GM21723 (cell line): ENCODE measurements around the gene IL18RAP.
A peak's percentile ranks its signal among the peaks of the same experiment; 100 is the strongest.

Experiments
- ATAC-seq: cut with Tn5 transposase; IDR thresholded peaks from one replicate; pipeline ENCODE4 v1.9.1; 2021; ENCODE audit warnings: mild to moderate bottlenecking, moderate library complexity; ENCODE audit not compliant: unreplicated experiment

IL18RAP gene

DNA sequence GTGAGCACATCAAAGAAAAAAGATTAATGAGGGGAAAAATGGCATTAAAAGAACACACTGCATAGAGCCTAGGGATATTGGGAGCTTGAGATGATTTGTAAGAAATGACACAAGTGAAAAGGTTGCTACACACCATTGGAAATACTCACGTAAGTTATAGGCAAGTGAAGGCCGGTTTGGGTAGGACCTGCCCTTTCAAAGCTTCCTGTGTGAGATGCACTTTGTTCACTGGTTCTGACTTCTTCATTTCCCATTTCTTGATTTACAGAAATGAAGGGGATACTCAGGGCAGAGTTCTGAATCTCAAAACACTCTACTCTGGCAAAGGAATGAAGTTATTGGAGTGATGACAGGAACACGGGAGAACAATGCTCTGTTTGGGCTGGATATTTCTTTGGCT lies at the start of gene IL18RAP:
Gene IL18RAP, plus strand, starts transcription at position 251 of the 400 bp plus-strand sequence. Its CDS starts 118 bp downstream, at position 369.
- ATAC-seq: no peak

DNA sequence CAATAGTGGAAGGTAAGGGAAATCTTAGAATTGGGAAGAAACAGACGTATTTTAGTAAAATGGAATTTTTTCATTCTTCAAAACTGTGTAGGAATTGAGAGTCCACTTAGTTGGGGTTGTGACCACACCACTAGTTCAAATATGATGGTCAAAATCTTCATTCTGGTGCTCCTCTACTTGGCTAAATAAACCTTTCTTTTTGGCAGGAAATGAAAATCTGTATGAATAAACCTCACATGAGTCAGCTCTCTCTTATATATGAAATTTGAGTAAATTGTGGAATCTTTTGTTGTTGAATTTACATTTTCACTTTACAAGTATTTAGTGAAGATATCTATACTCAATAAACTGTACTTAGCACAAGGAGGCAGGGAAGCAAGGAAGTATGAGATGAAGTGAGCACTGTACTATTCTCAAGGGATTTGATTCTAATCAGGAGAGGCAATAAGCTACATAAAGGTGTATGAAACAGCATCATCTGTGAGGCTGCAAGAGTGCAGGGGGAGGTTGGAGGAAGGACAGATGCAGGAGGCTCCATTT lies 46.8 kb upstream of the IL18RAP start:
- ATAC-seq: no peak

DNA sequence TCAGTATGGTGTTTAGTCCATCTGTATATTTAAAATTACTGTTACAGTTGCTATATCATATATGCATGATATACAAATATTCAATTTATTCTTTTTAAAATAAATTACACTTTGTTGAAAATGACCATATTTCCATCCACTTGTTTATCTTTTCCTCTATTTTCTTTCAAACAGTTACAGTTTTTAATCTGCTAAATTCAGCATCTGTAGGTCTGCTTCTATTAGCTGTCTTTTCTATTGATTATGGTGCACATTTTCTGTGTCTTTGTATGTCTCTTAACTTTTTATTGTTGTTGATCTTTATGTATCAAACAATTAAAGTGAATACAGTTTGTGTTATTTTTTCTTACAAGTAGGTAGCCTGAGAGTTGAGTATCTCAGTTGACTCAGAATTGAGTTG lies 39.2 kb upstream of the IL18RAP start:
- no peak for ATAC-seq

GRCh38 chr2:102385522-102385921 lies 37.4 kb upstream of the IL18RAP start:
- ATAC-seq: no peak

- no peak for ATAC-seq
These were observed 37.0 kb upstream of the IL18RAP start for GRCh38 chr2:102386004-102386403.

DNA sequence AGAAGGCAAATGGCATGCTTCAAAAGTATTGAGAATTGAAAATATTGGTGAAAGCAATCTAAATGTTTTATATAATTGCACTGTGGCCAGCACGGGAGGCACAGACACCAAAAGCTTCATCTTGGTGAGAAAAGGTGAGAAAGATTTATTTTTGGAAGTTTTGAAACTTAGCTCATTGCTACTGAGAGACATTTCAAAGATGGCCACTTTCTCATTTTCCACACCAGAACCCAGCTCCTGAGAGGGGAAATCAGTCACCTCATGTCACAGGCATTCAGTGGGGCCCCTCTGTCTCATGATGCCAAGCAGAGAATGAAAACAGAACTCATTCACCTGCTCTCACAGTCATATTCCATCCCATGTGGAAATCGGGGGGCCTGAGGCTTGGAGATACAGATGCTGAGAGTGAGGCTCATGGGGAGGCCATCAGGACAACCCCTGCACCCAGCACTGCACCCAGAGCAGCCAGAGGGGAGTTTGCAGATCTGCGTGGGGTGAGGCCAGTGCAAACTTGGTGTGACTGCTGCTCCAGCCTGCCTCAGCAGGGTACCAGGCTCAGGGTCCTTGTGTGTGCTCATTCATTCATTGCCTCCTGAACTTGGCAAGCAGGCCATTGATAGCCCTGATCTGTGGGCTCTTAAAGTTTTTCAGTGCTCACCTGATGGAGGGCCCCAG lies 36.0 kb upstream of the IL18RAP start:
- peak; percentile 54 for ATAC-seq

GRCh38 chr2:102387763-102388546 lies 35.0 kb upstream of the IL18RAP start:
- ATAC-seq: no peak

DNA sequence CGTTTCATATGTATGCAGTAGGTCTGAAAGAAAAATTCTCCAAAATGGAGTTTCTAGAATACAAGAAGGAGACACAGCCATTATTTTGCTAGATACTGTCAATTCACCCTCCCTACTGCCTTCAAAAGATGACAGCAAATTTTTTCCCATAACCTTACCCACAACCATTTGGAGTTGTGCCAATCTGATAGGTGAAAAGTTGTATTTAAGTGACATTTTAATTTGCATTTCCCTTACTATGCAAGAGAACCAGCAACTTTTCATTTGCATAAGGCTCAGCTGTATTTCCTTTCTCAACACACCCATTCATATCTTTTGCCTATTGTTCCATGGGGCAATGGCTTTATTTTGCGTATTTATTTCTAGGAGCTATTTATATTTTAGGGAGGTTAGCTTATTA lies 31.4 kb upstream of the IL18RAP start:
- no peak for ATAC-seq

GRCh38 chr2:102392096-102392495 lies 30.9 kb upstream of the IL18RAP start:
- no peak for ATAC-seq

GRCh38 chr2:102392942-102393341 lies 30.0 kb upstream of the IL18RAP start:
- no peak for ATAC-seq

GRCh38 chr2:102396012-102396411 lies 26.9 kb upstream of the IL18RAP start:
- no peak for ATAC-seq

DNA sequence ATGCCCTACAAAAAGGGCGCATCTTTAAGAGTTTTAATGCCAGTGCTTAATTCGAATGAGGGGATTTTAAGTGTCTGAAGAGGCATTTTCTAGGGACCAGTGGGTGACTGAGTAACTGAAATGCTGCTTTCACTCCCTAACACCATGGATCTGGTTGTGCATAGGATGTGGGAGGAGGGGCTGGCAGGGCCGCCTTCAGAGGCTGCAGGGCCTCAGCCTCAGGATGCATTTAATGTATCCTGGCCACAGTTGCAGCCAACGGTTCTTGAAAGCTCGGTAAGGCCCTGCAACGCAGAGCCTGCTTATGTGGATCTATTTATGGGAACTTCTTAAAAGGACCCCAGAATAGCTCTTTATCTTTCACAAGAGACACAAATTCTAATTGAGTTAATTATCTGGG lies 25.8 kb upstream of the IL18RAP start:
- no peak for ATAC-seq

DNA sequence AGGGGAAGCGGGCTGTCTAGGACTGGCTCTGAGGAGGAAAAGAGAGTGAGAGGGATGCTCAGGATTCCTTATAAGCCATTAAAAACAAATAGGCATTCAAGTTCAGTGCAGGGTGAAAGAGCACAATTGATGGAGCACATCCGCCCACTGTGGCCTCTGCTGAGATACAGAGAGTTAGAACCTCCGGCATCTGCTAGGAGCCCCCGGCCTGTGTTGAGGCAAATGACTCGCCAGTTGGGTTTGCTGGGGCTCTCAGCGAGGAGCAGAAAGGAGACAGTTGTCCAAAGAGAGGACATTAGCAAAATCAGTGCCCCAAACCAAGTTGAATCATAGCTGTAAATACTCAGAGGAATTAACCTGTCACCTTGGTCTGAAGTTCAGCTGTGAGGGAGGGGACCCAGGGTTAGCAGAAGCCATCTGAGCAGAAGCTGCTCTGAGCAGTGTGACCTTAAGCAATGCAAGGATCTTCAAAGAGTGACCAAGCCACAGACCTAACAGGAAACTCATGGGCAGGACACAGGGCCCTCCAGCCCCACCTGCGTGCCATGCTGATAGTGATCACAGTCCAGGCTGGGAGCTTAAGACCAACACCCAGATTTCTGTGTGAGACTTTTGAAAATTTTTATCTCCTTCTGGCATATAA lies 23.3 kb upstream of the IL18RAP start:
- no peak for ATAC-seq

GRCh38 chr2:102401456-102401855 lies 21.5 kb upstream of the IL18RAP start:
- ATAC-seq: no peak

- no peak for ATAC-seq
These were observed 21.1 kb upstream of the IL18RAP start for GRCh38 chr2:102401865-102402264.

DNA sequence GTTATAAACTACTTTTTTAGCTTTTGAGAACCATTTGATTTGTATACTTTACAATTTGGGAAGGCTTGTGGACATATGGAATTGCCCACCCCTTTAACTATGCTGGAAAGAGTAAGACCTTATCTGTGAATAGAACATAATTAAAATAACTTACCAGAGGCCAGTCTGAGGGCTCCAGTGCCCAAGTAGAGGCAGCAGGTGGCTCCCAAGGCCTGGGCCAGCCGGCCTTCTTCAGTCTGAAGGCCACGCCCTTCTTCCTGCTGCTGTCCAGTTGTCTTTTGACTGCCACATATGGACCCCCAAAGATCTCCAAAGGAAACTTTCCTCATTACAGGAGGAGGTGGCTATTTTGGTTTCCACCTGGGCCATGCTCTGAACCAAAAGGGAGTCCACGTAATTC lies 12.0 kb upstream of the IL18RAP start:
- no peak for ATAC-seq

DNA sequence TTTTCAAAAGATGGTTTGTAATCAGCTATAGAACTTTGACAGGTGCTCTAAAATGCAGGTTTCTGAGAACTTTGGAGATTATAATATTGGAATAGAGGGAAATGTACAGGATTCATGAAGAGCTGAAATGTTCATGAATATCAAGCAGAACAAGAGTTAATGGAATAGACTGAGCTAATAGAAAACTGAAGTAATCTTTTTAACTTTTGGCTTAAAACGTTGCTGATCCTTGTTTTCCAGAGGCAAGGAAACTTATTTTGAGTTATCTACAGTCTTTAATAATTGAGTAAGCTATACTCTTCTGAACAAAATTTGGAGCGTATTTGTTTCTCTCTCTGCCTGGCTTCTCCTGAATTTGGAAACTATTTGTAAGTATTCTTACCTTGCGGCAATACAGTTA lies 10.8 kb upstream of the IL18RAP start:
- no peak for ATAC-seq

GRCh38 chr2:102417946-102418345 lies 5.0 kb upstream of the IL18RAP start:
- peak; percentile 57 for ATAC-seq

- peak; percentile 91 for ATAC-seq
These were observed 4.5 kb upstream of the IL18RAP start for GRCh38 chr2:102418421-102418961.

- no peak for ATAC-seq
These were observed 2.7 kb upstream of the IL18RAP start for GRCh38 chr2:102420290-102420689.
